ENCODE data around the gene EHBP1. TPM values are rescaled to one million over a fixed set of nuclear protein-coding genes. Genes with fewer than 3 reads are reported as not detected.

Gene EHBP1
- total RNA-seq, 2 experiments from 2014 or later: 21.4 to 22.3 TPM

DNA sequence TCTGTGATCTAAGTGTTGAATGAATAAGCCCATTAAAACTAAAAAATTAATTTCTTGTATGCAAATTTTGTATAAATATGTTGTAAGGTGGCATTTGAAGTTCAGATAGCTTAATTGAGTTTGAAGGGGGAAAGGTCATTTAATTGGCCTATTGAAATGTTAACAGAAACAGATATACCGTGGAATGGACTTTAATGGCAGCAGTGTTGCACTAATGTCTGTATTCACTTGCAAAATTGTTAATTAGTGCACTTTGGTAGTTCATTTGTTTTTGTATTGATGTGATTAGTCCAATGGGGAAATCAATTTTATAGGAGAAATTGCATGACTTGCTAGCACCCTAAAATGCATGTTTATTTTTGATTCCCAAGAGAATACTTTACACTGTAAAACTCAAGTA, 303.3 kb downstream of the EHBP1 start:
- Histone ChIP-seq H3K27ac (ENCODE audit: low read depth in 1 of 2, low read length in 2 of 2) (no peak overlapping the region), H3K9me3 (ENCODE audit: control insufficient read depth in 1 of 2, insufficient read depth in 1 of 2, low read length in 2 of 2) (no peaks in the 10 kb centered on the region), H3K36me3 (ENCODE audit: insufficient read depth, low read length) (no peaks in the 10 kb centered on the region), H3K27me3 (ENCODE audit: control insufficient read depth in 1 of 2, insufficient read depth in 2 of 2, low read length in 2 of 2) (no peaks in the 10 kb centered on the region), H3K4me1 (ENCODE audit: insufficient read depth, low read length) (no peaks in the 10 kb centered on the region), H3K4me3 (ENCODE audit: low read length) (no peak overlapping the region)
- POLR2A ChIA-PET: no interaction called here
- H3K4me3 Mint-ChIP-seq: no peak overlapping the region
- DNase-seq (no peak), ATAC-seq (ENCODE audit: poor library complexity) (no peak)
- H3K27ac Mint-ChIP-seq: no peak overlapping the region
- no peaks in the 10 kb centered on the region for H3K27me3 Mint-ChIP-seq
- H3K36me3 Mint-ChIP-seq (ENCODE audit: low read depth): peaks cover 23% of the 10 kb centered on the region
- no peaks in the 10 kb centered on the region for H3K9me3 Mint-ChIP-seq
- no peaks in the 10 kb centered on the region for H3K4me1 Mint-ChIP-seq (ENCODE audit: low read depth)
- TF ChIP-seq CTCF (IDR thresholded peaks at IDR 0.05): no peak
- CTCF ChIA-PET: no interaction called here
- intact Hi-C loops (cut with DNase I, micrococcal nuclease): no loop called here

DNA sequence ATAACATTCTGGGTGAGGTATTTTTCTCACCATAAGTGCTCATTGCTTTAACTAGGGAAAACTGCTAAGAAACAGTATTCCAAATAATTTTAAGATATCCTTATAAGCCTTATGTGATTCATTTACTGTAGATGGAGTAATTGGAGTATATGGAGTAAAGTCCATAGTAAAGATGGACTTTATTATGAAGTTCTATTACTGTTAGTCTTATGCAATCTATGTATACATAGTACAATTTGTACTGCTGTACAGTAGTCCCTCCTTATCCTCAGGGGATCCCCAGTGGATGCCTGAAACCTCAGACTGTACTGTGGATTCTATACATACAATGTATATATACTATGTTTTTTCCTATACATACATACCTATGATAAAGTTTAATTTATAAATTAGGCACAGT, 304.0 kb downstream of the EHBP1 start:
- intact Hi-C loops (cut with DNase I, micrococcal nuclease): no loop called here
- Mint-ChIP-seq H3K27ac (no peak overlapping the region), H3K4me3 (no peak overlapping the region), H3K4me1 (ENCODE audit: low read depth) (no peaks in the 10 kb centered on the region), H3K9me3 (no peaks in the 10 kb centered on the region), H3K27me3 (no peaks in the 10 kb centered on the region), H3K36me3 (ENCODE audit: low read depth) (peaks cover 24% of the 10 kb centered on the region)
- DNase-seq: no peak
- H3K27ac ChIP-seq (ENCODE audit: low read depth in 1 of 2, low read length in 2 of 2): no peak overlapping the region
- no peak for TF ChIP-seq CTCF (IDR thresholded peaks at IDR 0.05)
- no peak for ATAC-seq (ENCODE audit: poor library complexity)
- ChIA-PET POLR2A (no interaction called here), CTCF (no interaction called here)
- no peaks in the 10 kb centered on the region for H3K36me3 ChIP-seq (ENCODE audit: insufficient read depth, low read length)
- no peak overlapping the region for H3K4me3 ChIP-seq (ENCODE audit: low read length)
- no peaks in the 10 kb centered on the region for H3K4me1 ChIP-seq (ENCODE audit: insufficient read depth, low read length)
- H3K9me3 ChIP-seq (ENCODE audit: control insufficient read depth in 1 of 2, insufficient read depth in 1 of 2, low read length in 2 of 2): no peaks in the 10 kb centered on the region
- no peaks in the 10 kb centered on the region for H3K27me3 ChIP-seq (ENCODE audit: control insufficient read depth in 1 of 2, insufficient read depth in 2 of 2, low read length in 2 of 2)

GRCh38 chr2:63012541-63012940, 307.0 kb downstream of the EHBP1 start:
- Histone ChIP-seq H3K4me3 (ENCODE audit: low read length) (no peak overlapping the region), H3K4me1 (ENCODE audit: insufficient read depth, low read length) (no peaks in the 10 kb centered on the region), H3K27me3 (ENCODE audit: control insufficient read depth in 1 of 2, insufficient read depth in 2 of 2, low read length in 2 of 2) (no peaks in the 10 kb centered on the region), H3K27ac (ENCODE audit: low read depth in 1 of 2, low read length in 2 of 2) (no peak overlapping the region), H3K9me3 (ENCODE audit: control insufficient read depth in 1 of 2, insufficient read depth in 1 of 2, low read length in 2 of 2) (no peaks in the 10 kb centered on the region), H3K36me3 (ENCODE audit: insufficient read depth, low read length) (no peaks in the 10 kb centered on the region)
- TF ChIP-seq CTCF (IDR thresholded peaks at IDR 0.05): no peak
- intact Hi-C loops (cut with DNase I, micrococcal nuclease): loop anchor here in 1 of 2 experiments (5.0 kb wide), 1 partner anchor 525 kb away; no protein-coding TSS in a partner anchor
- H3K4me3 Mint-ChIP-seq: no peak overlapping the region
- no peak for DNase-seq
- no peaks in the 10 kb centered on the region for H3K9me3 Mint-ChIP-seq
- ATAC-seq (ENCODE audit: poor library complexity): no peak
- CTCF ChIA-PET: no interaction called here
- H3K27ac Mint-ChIP-seq: no peak overlapping the region
- POLR2A ChIA-PET: interaction anchor here (0.6 kb wide), 1 partner anchor 225 kb away, joined by 3 read pairs; no protein-coding TSS in a partner anchor
- peaks cover 24% of the 10 kb centered on the region for H3K36me3 Mint-ChIP-seq (ENCODE audit: low read depth)
- H3K27me3 Mint-ChIP-seq: no peaks in the 10 kb centered on the region
- H3K4me1 Mint-ChIP-seq (ENCODE audit: low read depth): no peaks in the 10 kb centered on the region

All from CD4-positive, alpha-beta T cell (primary cell).